Panc1 (cell line): ENCODE results near the gene MC4R. TPM values are rescaled to one million over a fixed set of nuclear protein-coding genes. Genes with fewer than 3 reads are reported as not detected.

Experiments
- ATAC-seq: fragments of 200-7000 bp; cut with Tn5 transposase; 2 replicates; pipeline ENCODE4 v1.9.1; 2020; ENCODE audit warnings: mild to moderate bottlenecking, moderate library complexity
- BruUV-seq: library from RNA; stranded (reverse); fragments of 400-500 nt; replicated peaks from 2 replicates; lab custom pipeline; 2021; lab: Mats Ljungman, UMichigan
- CTCF ChIA-PET: fragments of 300-600 bp; sonication (Branson Sonifier 250); formaldehyde crosslinking; loops from one replicate; lab custom pipeline; 2022; ENCODE audit warnings: antibody characterized with exemption; lab: Charles Lee
- POLR2A ChIA-PET: fragments of 300-600 bp; sonication (Branson Sonifier 250); formaldehyde crosslinking; loops from one replicate; lab custom pipeline; 2022; ENCODE audit warnings: antibody characterized with exemption; lab: Charles Lee
- DNase-seq: peaks from one replicate; pipeline ENCODE4 v3.0.0-alpha.2; 2010; ENCODE audit warnings: low read depth, low spot score
- H3K27ac ChIP-seq: 2 replicates; pipeline ENCODE4 v1.5.1; 2011; ENCODE audit warnings: mild to moderate bottlenecking, low read length, inconsistent platforms
- H3K27me3 ChIP-seq: fragments of 200-500 bp; sonication (Bioruptor generic); 2 replicates; pipeline ENCODE4 v1.6.0; 2014; ENCODE audit warnings: low read length, inconsistent platforms; ENCODE audit not compliant: control insufficient read depth, insufficient read depth
- H3K36me3 ChIP-seq: fragments of 200-500 bp; sonication (Bioruptor generic); 2 replicates; pipeline ENCODE4 v1.5.1; 2014; ENCODE audit warnings: inconsistent platforms, mild to moderate bottlenecking, low read length, moderate library complexity; ENCODE audit not compliant: control insufficient read depth, insufficient read depth
- H3K4me1 ChIP-seq: 2 replicates; pipeline ENCODE4 v1.5.1; 2011; ENCODE audit warnings: inconsistent platforms, mild to moderate bottlenecking, low read length, moderate library complexity; ENCODE audit not compliant: control insufficient read depth, insufficient read depth
- H3K4me3 ChIP-seq, 2 experiments: 2 replicates each; pipeline ENCODE4 v1.5.1; 2011 to 2012; ENCODE audit warnings: low read depth in 2 of 2, low read length in 2 of 2, mild to moderate bottlenecking in 2 of 2, inconsistent platforms in 1 of 2, moderate library complexity in 1 of 2
- H3K9me3 ChIP-seq: fragments of 200-500 bp; sonication (Bioruptor generic); 2 replicates; pipeline ENCODE4 v1.5.1; 2014; ENCODE audit warnings: low read depth, mild to moderate bottlenecking, inconsistent platforms, low read length, moderate library complexity; ENCODE audit not compliant: control insufficient read depth, insufficient read depth
- CTCF ChIP-seq: fragments of 450-650 bp; IDR thresholded peaks from 2 replicates; pipeline ENCODE4 v1.5.1; 2017; ENCODE audit warnings: mild to moderate bottlenecking
- POLR2AphosphoS5 ChIP-seq: IDR thresholded peaks from 2 replicates; pipeline ENCODE4 v1.6.1; 2012; ENCODE audit warnings: mild to moderate bottlenecking, low read depth, low read length, moderate library complexity
- SIN3A ChIP-seq: IDR thresholded peaks from 2 replicates; pipeline ENCODE4 v1.6.1; 2012; ENCODE audit warnings: low read depth, mild to moderate bottlenecking, low read length, moderate library complexity, borderline replicate concordance; ENCODE audit not compliant: insufficient read depth
- TCF7L2 ChIP-seq: IDR thresholded peaks from 2 replicates; pipeline ENCODE4 v1.6.1; 2011; ENCODE audit warnings: mild to moderate bottlenecking, low read depth, low read length, inconsistent platforms
- in situ Hi-C: cut with HindIII; loops from 2 replicates; pipeline ENCODE4 v1.10.0; 2016; ENCODE audit warnings: low sequenced_read_pairs, low pct_unique_long_range_greater_than_20kb
- intact Hi-C: fragments of 100-400 bp; cut with micrococcal nuclease; formaldehyde crosslinking; loops from one replicate; pipeline ENCODE4 v1.10.0; 2022; ENCODE audit not compliant: unreplicated experiment
- total RNA-seq: library from RNA; stranded (reverse); gene quantifications from one replicate; pipeline ENCODE4 v1.2.1, GENCODE V29; 2021; ENCODE audit not compliant: unreplicated experiment
- TF ChIP-seq, protein P1 (sequence below), 2 experiments: IDR thresholded peaks; 2 replicates each; pipeline ENCODE4 v1.6.1; 2011 to 2012; ENCODE audit warnings: low read depth in 2 of 2, control low read depth in 1 of 2, low read length in 1 of 2, mild to moderate bottlenecking in 1 of 2, moderate library complexity in 1 of 2; ENCODE audit not compliant: insufficient read depth in 1 of 2

MC4R gene
- total RNA-seq, 1 experiment from 2014 or later: not detected

DNA sequence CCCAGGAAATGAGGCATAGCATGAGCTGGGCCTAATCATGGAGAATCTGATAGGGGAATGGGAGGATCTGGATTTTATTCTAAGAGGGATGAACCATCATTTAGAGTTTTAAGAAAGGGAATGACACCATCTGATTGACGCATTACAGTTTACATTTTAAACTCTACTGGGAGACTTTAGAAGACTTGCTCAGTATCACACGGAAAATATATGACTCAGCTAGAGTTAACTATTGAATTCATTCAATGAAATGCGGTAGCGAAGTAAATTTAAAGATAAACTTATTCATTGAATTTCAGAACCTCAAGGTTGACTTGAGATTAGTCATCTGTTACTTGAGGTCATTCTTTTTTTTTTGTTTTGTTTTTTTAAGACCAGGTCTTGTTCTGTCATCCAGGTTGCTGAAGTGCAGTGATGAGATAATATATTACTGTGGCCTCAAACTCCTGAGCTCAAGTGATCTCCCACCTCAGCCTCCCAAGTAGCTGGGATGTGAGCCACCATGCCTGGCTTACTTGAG lies 25.0 kb downstream of the MC4R start:
- Histone ChIP-seq H3K27me3 (no peaks in the 10 kb centered on the region), H3K4me3 (no peak overlapping the region), H3K36me3 (no peaks in the 10 kb centered on the region), H3K27ac (no peak overlapping the region), H3K9me3 (no peaks in the 10 kb centered on the region), H3K4me1 (no peaks in the 10 kb centered on the region)
- ATAC-seq (no peak), DNase-seq (no peak)
- in situ Hi-C loops: no loop called here
- POLR2A ChIA-PET: no interaction called here
- BruUV-seq: no TSS peak
- intact Hi-C loops: no loop called here
- CTCF ChIA-PET: no interaction called here
- TF ChIP-seq TCF7L2: no peak
- no peak for TF ChIP-seq SIN3A
- TF ChIP-seq, protein P1, sequence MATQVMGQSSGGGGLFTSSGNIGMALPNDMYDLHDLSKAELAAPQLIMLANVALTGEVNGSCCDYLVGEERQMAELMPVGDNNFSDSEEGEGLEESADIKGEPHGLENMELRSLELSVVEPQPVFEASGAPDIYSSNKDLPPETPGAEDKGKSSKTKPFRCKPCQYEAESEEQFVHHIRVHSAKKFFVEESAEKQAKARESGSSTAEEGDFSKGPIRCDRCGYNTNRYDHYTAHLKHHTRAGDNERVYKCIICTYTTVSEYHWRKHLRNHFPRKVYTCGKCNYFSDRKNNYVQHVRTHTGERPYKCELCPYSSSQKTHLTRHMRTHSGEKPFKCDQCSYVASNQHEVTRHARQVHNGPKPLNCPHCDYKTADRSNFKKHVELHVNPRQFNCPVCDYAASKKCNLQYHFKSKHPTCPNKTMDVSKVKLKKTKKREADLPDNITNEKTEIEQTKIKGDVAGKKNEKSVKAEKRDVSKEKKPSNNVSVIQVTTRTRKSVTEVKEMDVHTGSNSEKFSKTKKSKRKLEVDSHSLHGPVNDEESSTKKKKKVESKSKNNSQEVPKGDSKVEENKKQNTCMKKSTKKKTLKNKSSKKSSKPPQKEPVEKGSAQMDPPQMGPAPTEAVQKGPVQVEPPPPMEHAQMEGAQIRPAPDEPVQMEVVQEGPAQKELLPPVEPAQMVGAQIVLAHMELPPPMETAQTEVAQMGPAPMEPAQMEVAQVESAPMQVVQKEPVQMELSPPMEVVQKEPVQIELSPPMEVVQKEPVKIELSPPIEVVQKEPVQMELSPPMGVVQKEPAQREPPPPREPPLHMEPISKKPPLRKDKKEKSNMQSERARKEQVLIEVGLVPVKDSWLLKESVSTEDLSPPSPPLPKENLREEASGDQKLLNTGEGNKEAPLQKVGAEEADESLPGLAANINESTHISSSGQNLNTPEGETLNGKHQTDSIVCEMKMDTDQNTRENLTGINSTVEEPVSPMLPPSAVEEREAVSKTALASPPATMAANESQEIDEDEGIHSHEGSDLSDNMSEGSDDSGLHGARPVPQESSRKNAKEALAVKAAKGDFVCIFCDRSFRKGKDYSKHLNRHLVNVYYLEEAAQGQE (IDR thresholded peaks at IDR 0.05; ENCODE audit: insufficient read depth in 1 of 2, low read depth in 2 of 2, low read length in 1 of 2): no peak
- no peak for TF ChIP-seq POLR2AphosphoS5
- no peak for TF ChIP-seq CTCF

- H3K36me3 ChIP-seq: no peaks in the 10 kb centered on the region
- intact Hi-C loops: no loop called here
- CTCF ChIA-PET: interaction anchor here (0.5 kb wide), 1 partner anchor 64 kb away, joined by 9 read pairs; no protein-coding TSS in a partner anchor
- H3K9me3 ChIP-seq: no peaks in the 10 kb centered on the region
- no peak overlapping the region for H3K27ac ChIP-seq
- no peaks in the 10 kb centered on the region for H3K4me1 ChIP-seq
- no peak for TF ChIP-seq POLR2AphosphoS5
- TF ChIP-seq SIN3A: no peak
- TF ChIP-seq, protein P1 (IDR thresholded peaks at IDR 0.05; ENCODE audit: insufficient read depth in 1 of 2, low read depth in 2 of 2, low read length in 1 of 2): no peak
- no peak for TF ChIP-seq TCF7L2
- no peak for TF ChIP-seq CTCF
- in situ Hi-C loops: no loop called here
- no peak overlapping the region for H3K4me3 ChIP-seq
- DNase-seq: no peak
- BruUV-seq: no TSS peak
- H3K27me3 ChIP-seq: no peaks in the 10 kb centered on the region
- ATAC-seq: no peak
- POLR2A ChIA-PET: no interaction called here
These were observed 33.6 kb downstream of the MC4R start for GRCh38 chr18:60339018-60339417.
